OCI-LY7 (cell line): Measurements from ENCODE around the gene CFAP300. TPM values are rescaled to one million over a fixed set of nuclear protein-coding genes. Genes with fewer than 3 reads are reported as not detected.

Experiments used
- BruUV-seq: library from RNA; stranded (reverse); fragments of 400-500 nt; replicated peaks from 2 replicates; lab custom pipeline; 2021; lab: Mats Ljungman, UMichigan
- CTCF ChIA-PET: fragments of 300-600 bp; sonication (Branson Sonifier 250); formaldehyde crosslinking; loops from one replicate; lab custom pipeline; 2022; ENCODE audit warnings: antibody characterized with exemption; ENCODE audit not compliant: unreplicated experiment; lab: Charles Lee
- POLR2A ChIA-PET: fragments of 300-600 bp; sonication (Branson Sonifier 250); formaldehyde crosslinking; loops from one replicate; lab custom pipeline; 2022; ENCODE audit warnings: antibody characterized with exemption; lab: Charles Lee
- DNase-seq: peaks from one replicate; pipeline ENCODE4 v3.0.0-alpha.2; 2015; ENCODE audit warnings: low spot score
- H2AFZ ChIP-seq: fragments of 200-600 bp; sonication (generic), shearing (Covaris generic); 2 replicates; pipeline ENCODE4 v1.6.1; 2014; ENCODE audit warnings: mild to moderate bottlenecking, antibody characterized with exemption, low read length, moderate library complexity
- H3K27ac ChIP-seq: fragments of 200-600 bp; sonication (generic); 2 replicates; pipeline ENCODE4 v1.5.1; 2014; ENCODE audit warnings: mixed run types, low read depth, mild to moderate bottlenecking, moderate library complexity, low read length, inconsistent platforms; ENCODE audit not compliant: poor library complexity, severe bottlenecking
- H3K36me3 ChIP-seq: fragments of 200-600 bp; sonication (generic); 2 replicates; pipeline ENCODE4 v1.6.1; 2014; ENCODE audit warnings: mild to moderate bottlenecking, antibody characterized with exemption, low read length, moderate library complexity, mixed read lengths; ENCODE audit not compliant: insufficient read depth
- H3K4me1 ChIP-seq: fragments of 200-600 bp; sonication (generic); 2 replicates; pipeline ENCODE4 v1.5.1; 2014; ENCODE audit warnings: mild to moderate bottlenecking, low read length; ENCODE audit not compliant: insufficient read depth, poor library complexity, severe bottlenecking
- H3K4me2 ChIP-seq: fragments of 200-600 bp; sonication (generic); 2 replicates; pipeline ENCODE4 v1.6.1; 2014; ENCODE audit warnings: mild to moderate bottlenecking, low read length
- H3K4me3 ChIP-seq: fragments of 200-600 bp; sonication (generic); 2 replicates; pipeline ENCODE4 v1.5.1; 2014; ENCODE audit warnings: mild to moderate bottlenecking, low read depth, low read length; ENCODE audit not compliant: poor library complexity, severe bottlenecking
- H3K79me2 ChIP-seq: fragments of 200-600 bp; sonication (generic); 2 replicates; pipeline ENCODE4 v1.6.1; 2016; ENCODE audit warnings: low read depth, mild to moderate bottlenecking, low read length, moderate library complexity, mixed read lengths; ENCODE audit not compliant: insufficient read depth
- H3K9me2 ChIP-seq: fragments of 200-600 bp; sonication (generic); 2 replicates; pipeline ENCODE4 v1.6.1; 2016; ENCODE audit warnings: mild to moderate bottlenecking, low read length, mixed read lengths; ENCODE audit not compliant: insufficient read depth
- H3K9me3 ChIP-seq: fragments of 200-600 bp; sonication (generic); 2 replicates; pipeline ENCODE4 v1.6.1; 2014; ENCODE audit warnings: mild to moderate bottlenecking, mixed run types, low read length, mixed read lengths
- H4K20me1 ChIP-seq: fragments of 200-600 bp; sonication (generic); 2 replicates; pipeline ENCODE4 v1.6.1; 2014; ENCODE audit warnings: mild to moderate bottlenecking, antibody characterized with exemption, low read length, moderate library complexity, mixed read lengths; ENCODE audit not compliant: insufficient read depth
- CTCF ChIP-seq: fragments of 200-600 bp; sonication (generic); conservative IDR thresholded peaks from 2 replicates; pipeline ENCODE4 v1.5.1; 2014; ENCODE audit warnings: mild to moderate bottlenecking, antibody characterized with exemption, low read length, moderate library complexity, mixed read lengths
- EZH2phosphoT487 ChIP-seq: fragments of 200-600 bp; sonication (generic); IDR thresholded peaks from 2 replicates; pipeline ENCODE4 v1.6.1; 2018; ENCODE audit warnings: low read depth, borderline replicate concordance, mild to moderate bottlenecking, mixed run types, antibody characterized with exemption, low read length, moderate library complexity, mixed read lengths
- intact Hi-C: fragments of 100-400 bp; cut with micrococcal nuclease; formaldehyde crosslinking; loops from one replicate; pipeline ENCODE4 v1.10.0; 2022; ENCODE audit not compliant: unreplicated experiment
- total RNA-seq, 2 experiments: library from RNA; depleted of rRNA in 1 of 2; stranded (reverse); fragments of >200 nt in 1 of 2; shearing (Covaris generic) in 1 of 2; gene quantifications; 2 replicates each; pipeline ENCODE4 v1.2.3, GENCODE V29; 2014 to 2022

CFAP300 gene
- total RNA-seq, 2 experiments from 2014 or later, result not detected

- Histone ChIP-seq H3K79me2 (no peaks in the 10 kb centered on the region), H4K20me1 (no peaks in the 10 kb centered on the region), H3K27ac (no peak overlapping the region), H2AFZ (no peak overlapping the region), H3K36me3 (no peaks in the 10 kb centered on the region), H3K4me2 (no peak overlapping the region), H3K4me3 (no peak overlapping the region), H3K4me1 (no peaks in the 10 kb centered on the region), H3K9me2 (no peaks in the 10 kb centered on the region), H3K9me3 (no peaks in the 10 kb centered on the region)
- POLR2A ChIA-PET, result no interaction called here
- TF ChIP-seq EZH2phosphoT487 (no peak), CTCF (no peak)
- CTCF ChIA-PET, result no interaction called here
- DNase-seq, result no peak
- no TSS peak for BruUV-seq
- intact Hi-C loops, result loop anchor here (10.0 kb wide), 1 partner anchor 549 kb away; no protein-coding TSS in a partner anchor
Observed at GRCh38 chr11:102004220-102004619, 43.0 kb upstream of the CFAP300 start.

- TF ChIP-seq CTCF, result no peak
- Histone ChIP-seq H3K9me3 (no peaks in the 10 kb centered on the region), H3K36me3 (no peaks in the 10 kb centered on the region), H3K4me2 (no peak overlapping the region), H3K9me2 (no peaks in the 10 kb centered on the region), H3K27ac (no peak overlapping the region), H3K79me2 (no peaks in the 10 kb centered on the region), H3K4me1 (no peaks in the 10 kb centered on the region), H2AFZ (no peak overlapping the region), H4K20me1 (no peaks in the 10 kb centered on the region), H3K4me3 (no peak overlapping the region)
- intact Hi-C loops, result loop anchor here (10.0 kb wide), 1 partner anchor 551 kb away; no protein-coding TSS in a partner anchor
- BruUV-seq, result no TSS peak
- POLR2A ChIA-PET, result interaction anchor here (1.5 kb wide), 1 partner anchor 13 kb away, joined by 11 read pairs; no protein-coding TSS in a partner anchor
- CTCF ChIA-PET, result interaction anchor here (2.9 kb wide), 1 partner anchor 144 kb away, joined by 25 read pairs; no protein-coding TSS in a partner anchor
- no peak for DNase-seq
Observed at GRCh38 chr11:102005306-102005705, 41.9 kb upstream of the CFAP300 start.

- DNase-seq, result no peak
- intact Hi-C loops, result loop anchor here (1.0 to 10.0 kb wide), 2 partner anchors 147 to 552 kb away; no protein-coding TSS in a partner anchor
- POLR2A ChIA-PET, result interaction anchor here (0.5 to 5.3 kb wide), 8 partner anchors 28 to 667 kb away, joined by 3 to 30 read pairs (median 3); no protein-coding TSS in a partner anchor
- H3K9me2 ChIP-seq, result no peaks in the 10 kb centered on the region
- no peaks in the 10 kb centered on the region for H3K79me2 ChIP-seq
- no peak overlapping the region for H3K4me2 ChIP-seq
- no peak overlapping the region for H3K4me3 ChIP-seq
- H3K4me1 ChIP-seq, result no peaks in the 10 kb centered on the region
- TF ChIP-seq CTCF (no peak), EZH2phosphoT487 (no peak)
- BruUV-seq, result no TSS peak
- H4K20me1 ChIP-seq, result no peaks in the 10 kb centered on the region
- no peaks in the 10 kb centered on the region for H3K36me3 ChIP-seq
- no peaks in the 10 kb centered on the region for H3K9me3 ChIP-seq
- no peak overlapping the region for H2AFZ ChIP-seq
- no peak overlapping the region for H3K27ac ChIP-seq
- CTCF ChIA-PET, result interaction anchor here (0.6 to 2.9 kb wide), 2 partner anchors 146 to 239 kb away, joined by 3 to 25 read pairs; no protein-coding TSS in a partner anchor
Observed at GRCh38 chr11:102006835-102007566, 40.2 kb upstream of the CFAP300 start.
